CD4-positive, alpha-beta T cell treated with Interleukin-12 subunit alpha and Interleukin-12 subunit beta, for 1 hour (primary cell): ENCODE results near the gene GRID1.

Experiments
- DNase-seq: peaks from one replicate; pipeline ENCODE4 v3.0.0-alpha.2; 2020

GRID1 gene

DNA sequence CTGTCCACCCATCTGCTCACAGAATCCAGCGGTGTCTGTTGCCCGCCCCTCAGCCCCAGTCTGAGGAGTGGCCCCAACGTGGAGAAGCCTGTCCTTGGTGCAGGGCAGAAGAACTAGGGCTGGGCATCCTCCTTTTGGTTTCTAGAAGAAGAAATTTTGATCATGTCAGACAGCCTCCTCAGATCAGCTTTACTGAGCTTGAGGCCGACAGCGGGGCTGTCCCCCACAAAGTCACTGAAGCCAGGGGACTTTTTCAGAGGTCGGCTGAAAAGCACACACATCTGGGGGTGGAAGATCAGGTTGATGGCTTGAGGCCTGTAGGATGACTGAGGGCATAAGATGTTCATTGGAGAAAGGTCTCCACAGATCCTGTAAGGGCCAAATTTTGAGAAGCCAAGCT, 767.9 kb downstream of the GRID1 start:
- no peak for DNase-seq

DNA sequence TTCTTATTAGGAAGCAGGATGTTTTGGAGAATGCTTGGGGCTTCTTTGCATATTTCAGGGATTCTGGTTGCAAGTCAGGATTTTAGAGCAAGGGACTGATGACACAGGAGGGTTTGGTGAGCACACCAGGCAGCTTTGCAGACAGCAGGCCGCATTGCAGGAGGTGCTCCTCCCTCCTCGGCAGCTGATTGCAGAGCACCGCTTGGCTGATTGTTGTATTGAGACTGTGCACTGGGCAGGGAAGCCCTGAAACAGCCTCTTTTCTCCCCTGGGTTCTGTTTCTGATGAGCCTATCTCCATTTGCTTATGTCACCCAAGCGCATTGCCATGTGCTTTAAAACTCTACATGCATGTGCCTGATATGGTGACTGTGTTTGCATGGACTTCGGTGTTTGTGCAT, 769.6 kb downstream of the GRID1 start:
- no peak for DNase-seq

DNA sequence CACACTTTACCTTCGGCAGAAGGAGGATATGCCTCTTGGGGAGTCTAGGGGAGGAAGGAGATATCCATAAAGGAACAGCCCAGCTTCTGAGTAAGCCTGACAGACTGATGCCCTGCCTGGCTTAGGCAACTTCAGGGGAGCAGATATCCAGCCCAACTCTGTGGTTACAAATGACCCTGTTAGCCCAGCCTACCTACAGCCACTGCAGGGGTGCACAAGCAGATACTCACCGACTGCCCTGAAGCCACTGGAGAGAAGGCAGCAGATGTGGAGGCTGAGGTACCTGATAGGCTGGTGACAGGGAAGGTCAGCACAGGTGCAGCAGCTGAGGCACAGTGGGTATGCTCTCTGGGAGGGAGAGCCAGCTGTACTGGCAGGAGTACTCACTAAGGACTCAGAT, 770.2 kb downstream of the GRID1 start:
- DNase-seq: no peak

DNA sequence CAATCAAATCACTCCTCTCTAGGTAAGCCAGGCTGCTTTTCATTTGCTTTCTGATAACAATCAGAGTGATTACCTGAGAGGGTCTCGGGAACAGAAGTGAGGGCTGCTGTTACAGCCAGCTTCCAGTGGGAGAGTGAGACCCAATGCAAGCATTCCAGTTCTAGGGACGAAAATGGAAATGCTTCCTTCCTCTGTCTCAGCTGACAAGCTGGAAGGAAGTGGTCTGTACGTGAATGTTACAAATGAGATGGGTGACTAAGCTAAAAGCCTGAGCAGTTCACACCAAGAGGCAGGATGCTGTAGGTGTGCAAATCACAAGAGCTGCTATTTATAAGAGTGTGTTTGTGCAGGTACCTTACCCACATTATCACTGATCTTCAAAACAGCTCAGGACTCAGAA, 772.4 kb downstream of the GRID1 start:
- DNase-seq: no peak

DNA sequence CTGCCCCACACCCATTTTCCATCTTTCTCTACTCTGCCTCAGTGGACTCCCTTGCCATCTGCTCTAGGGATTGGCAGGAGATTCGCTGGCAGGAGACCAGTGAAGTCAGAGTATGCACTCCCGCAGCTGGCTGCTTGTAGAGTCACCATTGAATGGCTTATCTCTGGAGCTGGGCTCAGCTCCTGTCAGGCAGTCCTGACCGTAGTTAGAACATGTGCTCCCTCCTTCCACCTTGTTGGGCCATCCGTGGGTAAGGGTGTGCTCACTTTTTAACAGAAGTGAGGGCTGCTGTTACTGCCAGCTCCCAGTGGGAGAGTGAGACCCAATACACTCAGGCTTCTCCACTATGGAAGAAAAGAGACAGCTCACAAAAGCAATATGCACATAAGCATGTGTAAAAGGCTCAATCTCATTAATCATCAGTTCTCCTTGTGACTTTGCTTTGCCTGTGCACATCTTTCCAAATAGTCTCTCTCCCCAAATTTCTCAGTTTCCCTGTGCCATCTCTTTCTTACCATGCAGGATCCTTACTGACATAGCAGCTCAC, 773.3 kb downstream of the GRID1 start:
- DNase-seq: no peak

DNA sequence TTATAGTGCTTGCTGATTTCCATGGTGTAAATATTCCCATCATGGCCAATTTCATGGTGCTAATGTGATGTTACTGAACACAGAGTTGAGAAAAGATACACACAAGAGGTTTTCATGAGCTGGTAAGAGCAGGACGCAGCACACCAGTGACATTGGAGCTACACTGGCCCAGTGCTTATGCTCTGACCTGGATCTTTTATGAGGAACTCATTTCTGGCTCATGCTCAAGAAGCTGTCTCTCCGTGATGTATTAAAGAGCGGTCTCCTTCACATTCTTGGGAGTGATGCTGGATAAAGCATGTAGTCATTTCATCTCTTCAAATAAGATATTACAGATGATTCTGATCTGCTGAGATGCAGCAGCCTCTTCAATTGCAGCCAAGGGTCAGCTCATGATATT, 785.2 kb downstream of the GRID1 start:
- no peak for DNase-seq

DNA sequence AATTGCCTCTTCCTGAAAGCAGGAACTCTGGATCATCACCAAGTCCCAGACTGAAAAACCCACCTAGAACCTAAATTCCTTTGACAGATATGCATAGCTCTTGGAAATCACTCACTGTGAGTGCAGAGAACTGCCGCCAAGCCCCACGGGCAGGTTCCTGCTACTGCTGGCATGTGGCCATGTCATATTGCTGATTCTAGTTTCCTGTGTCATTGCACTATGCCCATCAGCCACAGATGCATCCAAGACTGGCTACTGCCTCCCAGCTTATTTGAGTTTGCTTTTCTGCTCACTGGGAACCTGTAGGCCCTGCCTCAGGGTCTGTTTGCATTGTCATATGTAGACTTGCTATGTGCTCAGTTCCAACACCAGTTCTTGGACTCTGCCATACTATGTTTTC, 786.0 kb downstream of the GRID1 start:
- no peak for DNase-seq

DNA sequence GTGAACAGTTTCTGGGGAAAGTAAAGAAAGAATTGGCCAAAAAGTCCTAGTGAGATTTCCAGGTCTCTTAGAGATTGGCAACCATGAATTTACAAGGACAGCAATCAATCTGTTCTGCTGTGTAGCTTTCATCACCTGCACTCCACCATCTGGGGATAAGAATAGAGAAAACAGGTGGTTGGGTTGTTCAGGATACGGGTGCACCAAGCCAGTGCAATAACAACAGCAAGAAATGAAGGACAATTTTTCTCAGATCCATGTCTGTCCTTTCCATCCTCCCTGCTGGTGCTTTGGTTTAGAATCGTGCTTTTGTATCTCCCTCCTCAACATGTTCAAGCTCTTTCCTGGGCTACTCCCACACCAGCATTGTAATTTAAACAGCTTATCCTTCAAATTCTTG, 787.7 kb downstream of the GRID1 start:
- DNase-seq: no peak

DNA sequence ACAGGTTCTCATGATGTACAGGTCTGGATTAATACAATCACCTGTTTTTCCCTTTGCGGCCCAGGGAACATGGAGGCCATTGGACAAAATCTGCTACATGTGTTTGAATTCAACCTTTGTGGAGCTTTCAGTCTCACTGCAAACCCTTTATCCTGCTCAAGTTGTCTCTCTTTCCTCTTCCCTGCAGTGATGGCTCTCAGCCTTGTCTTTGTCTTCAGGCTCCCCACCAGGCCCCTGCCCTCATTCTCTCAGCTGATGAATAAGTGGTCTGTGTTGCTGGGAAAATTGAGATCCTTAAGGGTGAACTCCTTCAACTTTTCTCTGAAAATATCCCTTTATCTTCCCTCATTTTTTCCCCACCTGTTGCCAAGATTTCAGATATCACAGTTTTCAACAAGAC, 791.2 kb downstream of the GRID1 start:
- DNase-seq: no peak

DNA sequence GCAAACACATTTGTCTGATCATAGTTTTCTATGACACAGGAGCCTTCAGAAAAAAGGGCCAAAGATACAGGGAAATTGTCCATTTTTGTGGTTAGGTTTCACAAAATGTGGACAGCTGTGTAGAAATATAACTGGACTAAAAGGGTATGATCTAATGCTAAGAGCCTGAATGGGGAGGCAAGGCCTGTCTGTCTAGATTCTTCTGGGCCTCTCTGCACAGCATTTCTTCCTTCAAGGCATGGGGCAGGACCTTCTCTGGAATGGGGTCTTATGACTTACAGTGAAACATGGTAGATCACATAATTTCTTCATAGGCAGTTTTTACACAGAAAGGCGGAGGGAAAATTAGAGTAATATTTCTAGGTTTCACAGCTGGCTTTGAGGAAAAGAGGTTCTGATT, 795.7 kb downstream of the GRID1 start:
- no peak for DNase-seq

DNA sequence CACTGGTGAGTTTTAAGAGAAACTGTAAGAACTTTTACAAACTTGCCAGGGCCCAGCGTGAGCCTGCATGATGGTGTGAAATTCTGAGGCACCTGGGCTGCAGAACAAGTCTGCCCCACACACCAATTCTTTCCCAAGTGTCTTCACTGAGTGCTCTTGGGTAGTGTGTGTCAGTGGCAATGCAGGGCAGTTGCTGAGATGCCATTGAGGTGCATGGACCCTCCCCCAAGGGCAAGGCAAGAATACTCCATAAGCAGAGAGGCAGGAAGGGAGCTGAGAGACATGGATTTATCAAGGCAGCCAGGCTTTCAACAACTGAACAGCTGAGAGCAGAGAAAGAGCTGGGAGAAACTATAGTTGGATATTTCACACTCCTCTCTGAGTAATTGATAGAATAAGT, 801.2 kb downstream of the GRID1 start:
- no peak for DNase-seq

DNA sequence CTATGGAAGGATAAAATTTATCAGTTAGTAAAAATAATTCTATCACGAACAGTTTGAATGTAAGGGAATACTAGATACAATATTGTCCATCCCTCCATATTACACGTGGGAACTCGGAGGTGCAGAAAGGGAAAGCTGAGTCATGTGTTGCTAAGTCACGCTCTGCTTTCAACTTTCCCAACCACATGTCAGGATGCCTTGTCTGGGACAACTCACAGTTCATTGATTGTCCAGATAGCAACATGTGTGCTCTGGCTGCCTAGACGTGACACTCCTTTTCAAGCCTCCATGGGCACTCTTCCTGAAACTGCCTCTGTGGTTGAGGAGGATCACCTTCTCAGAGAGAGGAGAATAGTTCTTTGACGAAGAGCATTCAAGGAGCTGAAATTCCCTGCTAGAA, 808.1 kb downstream of the GRID1 start:
- no peak for DNase-seq

DNA sequence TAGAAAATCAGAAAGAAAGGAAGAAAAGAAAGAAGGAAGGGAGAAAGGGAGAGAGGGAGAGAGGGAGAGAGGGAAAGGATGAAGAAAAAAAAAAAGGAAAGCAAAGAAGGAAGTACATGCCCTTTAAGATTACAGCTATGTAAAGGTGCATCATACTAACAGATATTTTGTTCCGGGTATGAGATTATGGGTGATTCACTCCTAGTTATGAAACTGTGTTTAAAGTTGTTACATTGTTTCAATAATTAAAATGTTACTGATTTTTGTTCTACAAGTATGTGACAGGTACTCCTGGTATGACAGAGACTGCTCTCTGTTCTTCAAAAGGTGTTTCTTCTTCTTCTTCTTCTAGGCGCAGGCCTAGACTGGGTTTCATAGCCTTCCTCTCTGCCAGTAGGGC, 808.9 kb downstream of the GRID1 start:
- DNase-seq: no peak

DNA sequence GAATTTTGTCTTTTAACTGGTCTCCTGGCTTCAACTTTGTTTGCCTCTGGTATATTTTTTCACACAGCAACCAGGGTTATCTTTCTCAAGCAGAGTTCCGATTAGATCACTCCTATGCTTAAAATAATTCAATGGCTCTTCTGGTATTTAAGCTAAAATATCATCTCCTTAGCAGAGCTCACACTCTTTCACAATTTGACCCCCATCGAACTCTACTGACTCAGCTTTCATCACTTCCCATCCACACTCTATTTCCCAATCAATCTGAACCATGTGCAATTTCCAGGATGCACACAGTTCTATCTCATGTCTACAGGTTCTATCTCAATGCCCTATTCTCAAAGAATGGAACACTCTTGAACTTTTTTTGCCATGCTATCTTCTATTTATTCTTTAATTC, 809.5 kb downstream of the GRID1 start:
- DNase-seq: no peak
